Stimulated activated naive B cell treated with anti-CD40 and anti-IgM and Interleukin-4, amounts not matched to agents 10 μg/mL and 1 μg/mL and 100 μg/mL, for 72 hours (primary cell): ENCODE results near the gene GABRB3.
"Not testable (repeated sequence)": the region's sequence is repeated elsewhere in the genome, so short reads cannot be mapped to it uniquely, and the experiment has no call there.

ENCODE experiments used
- ATAC-seq, 2 donors: fragments of 150-1000 bp; cut with Tn5 transposase; replicated peaks; 2 replicates each; pipeline ENCODE4 v1.10.0; 2021; ENCODE audit warnings: moderate library complexity in 1 of 2
- DNase-seq: peaks from one replicate; pipeline ENCODE4 v3.0.0; 2021
- H3K27ac Mint-ChIP-seq: one replicate; pipeline ENCODE4 v1.8.0; 2022; ENCODE audit warnings: mild to moderate bottlenecking, mixed read lengths
- H3K27me3 Mint-ChIP-seq, 2 donors: one replicate each; pipeline ENCODE4 v1.8.0; 2022; ENCODE audit warnings: mixed read lengths in 2 of 2
- H3K36me3 Mint-ChIP-seq, 2 donors: one replicate each; pipeline ENCODE4 v1.8.0; 2022; ENCODE audit warnings: mixed read lengths in 2 of 2, mild to moderate bottlenecking in 1 of 2
- H3K4me1 Mint-ChIP-seq, 2 donors: one replicate each; pipeline ENCODE4 v1.8.0; 2022; ENCODE audit warnings: mixed read lengths in 2 of 2, mild to moderate bottlenecking in 1 of 2
- H3K4me3 Mint-ChIP-seq, 2 donors: one replicate each; pipeline ENCODE4 v1.8.0; 2022; ENCODE audit warnings: mild to moderate bottlenecking in 2 of 2, mixed read lengths in 2 of 2, moderate library complexity in 1 of 2
- H3K9me3 Mint-ChIP-seq, 2 donors: one replicate each; pipeline ENCODE4 v1.8.0; 2022; ENCODE audit warnings: mixed read lengths in 2 of 2, mild to moderate bottlenecking in 1 of 2

GABRB3 gene

DNA sequence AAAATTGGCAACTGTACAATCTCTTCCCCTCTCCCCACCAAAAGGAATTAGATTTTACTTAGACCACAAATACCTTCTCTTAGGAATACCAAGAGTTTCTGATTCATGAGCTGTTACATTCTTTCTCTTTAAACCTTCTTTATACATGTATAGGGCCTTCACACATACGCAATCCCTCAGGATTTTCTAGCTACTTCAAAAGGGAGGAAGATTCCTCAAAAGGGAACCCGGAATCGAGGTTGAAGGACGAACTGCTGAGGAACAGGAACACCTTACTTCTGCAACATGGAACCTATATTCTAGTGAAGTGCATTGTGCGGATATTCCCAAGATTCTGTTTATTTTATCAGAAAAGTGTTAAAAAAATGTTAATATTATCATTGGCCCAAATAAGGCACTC is 52.3 kb downstream of the GABRB3 start:
- DNase-seq (no peak), ATAC-seq (no peak)
- H3K27ac Mint-ChIP-seq, result no peak overlapping the region
- no peak overlapping the region for H3K4me3 Mint-ChIP-seq
- H3K4me1 Mint-ChIP-seq, result no peaks in the 10 kb centered on the region
- no peaks in the 10 kb centered on the region for H3K36me3 Mint-ChIP-seq
- peaks cover 20 to 22% of the 10 kb centered on the region in 2 donors for H3K9me3 Mint-ChIP-seq
- H3K27me3 Mint-ChIP-seq, result no peaks in the 10 kb centered on the region

DNA sequence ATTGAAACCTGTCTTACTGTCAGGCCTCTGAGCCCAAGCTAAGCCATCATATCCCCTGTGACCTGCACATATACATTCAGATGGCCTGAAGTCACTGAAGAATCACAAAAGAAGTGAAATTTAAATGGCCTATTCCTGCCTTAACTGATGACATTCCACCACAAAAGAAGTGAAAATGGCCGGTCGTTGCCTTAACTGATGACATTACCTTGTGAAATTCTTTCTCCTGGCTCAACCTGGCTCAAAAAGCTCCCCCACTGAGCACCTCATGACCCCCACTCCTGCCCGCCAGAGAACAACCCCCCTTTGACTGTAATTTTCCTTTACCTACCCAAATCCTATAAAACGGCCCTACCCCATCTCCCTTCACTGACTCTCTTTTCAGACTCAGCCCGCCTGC is 53.0 kb downstream of the GABRB3 start:
- peaks cover 22 to 23% of the 10 kb centered on the region in 2 donors for H3K9me3 Mint-ChIP-seq
- H3K4me1 Mint-ChIP-seq, DNase-seq, H3K27ac Mint-ChIP-seq, H3K27me3 Mint-ChIP-seq, ATAC-seq, H3K36me3 Mint-ChIP-seq, H3K4me3 Mint-ChIP-seq: not testable (repeated sequence)

DNA sequence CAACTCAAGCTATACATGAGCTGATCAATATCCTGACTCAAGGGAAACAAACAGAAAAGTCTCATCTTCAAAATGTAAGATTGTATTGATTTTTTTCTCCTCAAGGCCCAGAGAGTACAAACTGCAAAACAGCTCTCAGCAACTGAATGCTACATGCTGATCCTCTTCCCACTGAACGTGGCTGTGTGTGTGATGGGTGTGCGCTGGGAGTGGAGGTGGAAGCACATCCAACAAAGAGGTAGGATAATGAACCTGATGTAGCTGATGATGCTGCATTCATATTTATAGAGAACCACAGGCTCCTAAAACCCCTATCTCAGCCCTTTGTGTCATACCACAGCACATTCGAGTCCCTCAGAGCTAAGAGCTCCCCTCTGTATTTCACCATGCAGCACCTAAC is 56.8 kb downstream of the GABRB3 start:
- no peaks in the 10 kb centered on the region for H3K36me3 Mint-ChIP-seq
- no peak overlapping the region for H3K27ac Mint-ChIP-seq
- H3K4me1 Mint-ChIP-seq, result no peaks in the 10 kb centered on the region
- H3K4me3 Mint-ChIP-seq, result no peak overlapping the region
- peaks cover 27 to 28% of the 10 kb centered on the region in 2 donors for H3K9me3 Mint-ChIP-seq
- no peak for DNase-seq
- H3K27me3 Mint-ChIP-seq, result no peaks in the 10 kb centered on the region
- no peak for ATAC-seq

DNA sequence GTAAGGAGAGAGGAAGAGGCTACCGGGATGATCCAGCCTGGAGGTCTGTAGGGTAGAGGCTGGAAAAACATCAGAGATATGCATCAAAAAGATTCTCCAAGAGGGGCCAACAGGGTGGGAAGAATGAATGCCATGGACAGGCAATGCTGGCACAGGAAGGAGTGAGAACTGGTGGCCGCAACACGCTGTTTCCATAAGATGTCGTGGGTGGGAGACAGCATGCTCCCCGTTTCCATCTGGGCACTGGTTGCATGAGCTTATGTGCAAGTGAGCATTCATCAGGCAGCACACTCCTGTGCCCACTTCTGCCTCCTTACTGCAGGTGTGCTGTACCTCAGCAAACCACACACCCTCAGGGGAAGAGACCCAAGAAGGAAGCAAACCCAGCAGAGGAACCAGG is 59.4 kb downstream of the GABRB3 start:
- no peak overlapping the region for H3K4me3 Mint-ChIP-seq

DNA sequence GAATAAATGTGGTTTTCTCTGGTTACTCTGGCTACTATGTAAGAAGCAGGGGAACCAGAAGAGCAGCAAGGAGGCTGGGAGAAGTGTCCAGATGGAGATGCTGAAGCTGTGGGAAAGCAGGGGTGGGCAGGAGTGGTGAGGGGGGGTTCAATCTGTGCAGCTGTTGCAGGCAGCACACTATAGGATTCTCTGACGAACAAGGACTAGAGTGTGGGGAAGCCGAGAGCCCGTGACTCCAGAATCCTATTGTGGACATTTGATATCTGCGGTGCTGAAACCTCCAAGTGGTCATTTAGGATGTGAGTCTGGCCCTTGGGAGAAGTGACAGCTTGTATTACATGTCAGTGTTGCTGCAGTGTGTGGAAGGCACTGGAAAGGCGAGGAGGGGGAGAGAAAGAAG is 60.5 kb downstream of the GABRB3 start:
- no peak for ATAC-seq
- no peaks in the 10 kb centered on the region for H3K36me3 Mint-ChIP-seq
- no peaks in the 10 kb centered on the region for H3K4me1 Mint-ChIP-seq
- DNase-seq, result no peak
- no peaks in the 10 kb centered on the region for H3K27me3 Mint-ChIP-seq
- H3K27ac Mint-ChIP-seq, result no peak overlapping the region
- H3K9me3 Mint-ChIP-seq, result peaks cover 16 to 21% of the 10 kb centered on the region in 2 donors
- H3K4me3 Mint-ChIP-seq, result no peak overlapping the region

More for the DNA sequence above, 59.4 kb downstream of the GABRB3 start:
- no peak for ATAC-seq
- DNase-seq, result no peak
- Mint-ChIP-seq H3K9me3 (peaks cover 19 to 22% of the 10 kb centered on the region in 2 donors), H3K27me3 (no peaks in the 10 kb centered on the region), H3K4me1 (no peaks in the 10 kb centered on the region), H3K36me3 (no peaks in the 10 kb centered on the region), H3K27ac (no peak overlapping the region)

DNA sequence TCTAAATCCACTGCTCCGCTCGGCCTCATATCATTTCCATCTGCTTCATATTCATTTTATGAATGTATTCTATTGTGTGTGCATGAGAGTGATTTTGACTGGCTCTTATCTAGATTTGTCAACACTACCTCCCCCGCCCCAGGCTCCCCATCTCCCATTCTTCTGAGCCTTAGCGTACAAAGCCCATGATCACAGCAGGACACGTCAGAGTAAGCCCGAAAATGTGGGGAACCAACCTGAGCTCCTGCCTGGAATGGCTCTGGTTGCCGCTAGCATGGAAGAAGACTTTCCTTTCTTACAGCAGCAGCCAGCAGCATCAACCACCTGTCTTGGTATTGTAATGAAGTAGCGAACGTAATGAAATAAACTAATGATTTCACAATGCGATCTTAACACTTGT is 61.4 kb downstream of the GABRB3 start:
- Mint-ChIP-seq H3K27me3 (no peaks in the 10 kb centered on the region), H3K27ac (no peak overlapping the region), H3K36me3 (no peaks in the 10 kb centered on the region), H3K4me3 (no peak overlapping the region), H3K4me1 (no peaks in the 10 kb centered on the region), H3K9me3 (peaks cover 13% of the 10 kb centered on the region in 2 donors)
- DNase-seq, result no peak
- ATAC-seq, result no peak

DNA sequence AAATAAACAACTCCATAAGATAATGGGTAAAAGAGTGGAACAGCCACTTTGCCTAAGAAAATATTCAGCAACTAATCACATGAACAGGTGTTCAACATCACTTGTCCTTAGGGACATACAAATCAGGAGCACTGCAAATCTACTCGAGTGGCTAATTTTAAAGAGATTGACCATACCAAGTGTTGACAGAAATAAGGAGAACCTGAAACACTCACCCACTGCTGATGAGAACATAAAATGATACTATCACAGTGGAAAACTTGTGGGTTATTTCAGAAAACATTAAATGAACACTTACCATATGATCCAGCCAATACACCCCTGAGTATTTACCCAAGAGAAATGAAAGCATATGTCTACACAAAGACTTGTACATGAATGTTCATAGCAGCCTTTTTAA is 70.5 kb downstream of the GABRB3 start:
- Mint-ChIP-seq H3K9me3 (peaks cover 10 to 11% of the 10 kb centered on the region in 2 donors), H3K36me3 (no peaks in the 10 kb centered on the region), H3K27ac (no peak overlapping the region), H3K4me3 (no peak overlapping the region), H3K27me3 (no peaks in the 10 kb centered on the region), H3K4me1 (no peaks in the 10 kb centered on the region)
- ATAC-seq, result no peak
- DNase-seq, result no peak

DNA sequence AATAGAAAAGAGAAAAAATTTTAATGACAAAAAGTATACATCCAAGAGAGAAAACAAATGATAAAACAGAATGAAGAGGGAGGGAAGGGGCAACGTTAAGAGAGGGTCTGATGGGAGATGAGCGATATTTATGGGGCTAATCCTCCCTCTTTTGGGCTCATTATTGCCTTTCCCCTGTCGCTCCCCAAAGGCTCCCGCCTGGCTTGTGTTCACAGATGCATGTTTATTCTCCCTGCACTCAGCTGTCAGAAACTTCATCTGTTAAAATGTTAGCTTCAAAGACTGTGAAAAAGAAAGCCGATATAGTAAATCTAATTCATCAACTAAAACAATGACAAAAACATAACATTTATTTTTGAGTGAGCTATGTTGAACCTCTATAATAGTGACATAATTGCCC is 74.3 kb downstream of the GABRB3 start:
- Mint-ChIP-seq H3K9me3 (peaks cover 20 to 22% of the 10 kb centered on the region in 2 donors), H3K27ac (no peak overlapping the region), H3K4me3 (no peak overlapping the region), H3K4me1 (no peaks in the 10 kb centered on the region), H3K36me3 (no peaks in the 10 kb centered on the region), H3K27me3 (no peaks in the 10 kb centered on the region)
- DNase-seq (no peak), ATAC-seq (no peak)

DNA sequence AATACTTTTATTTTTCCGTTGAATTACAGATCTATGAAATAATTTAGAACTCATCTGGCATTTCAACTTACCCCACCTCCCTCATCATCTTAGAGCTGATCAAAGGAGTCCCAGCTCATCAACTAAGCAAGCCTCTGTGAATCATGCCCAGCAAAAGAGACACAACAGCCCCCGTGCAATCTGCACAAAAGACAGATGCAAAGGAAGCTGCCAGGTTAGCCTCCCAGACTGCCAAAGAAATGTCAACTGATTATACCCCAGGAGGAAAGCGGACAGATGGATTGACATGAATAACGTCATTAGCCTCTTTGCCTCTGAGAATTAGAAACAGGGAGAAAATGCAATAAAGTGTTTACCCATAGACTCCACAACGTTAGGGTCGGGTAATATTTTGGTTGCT is 75.0 kb downstream of the GABRB3 start:
- no peak for ATAC-seq
- H3K27me3 Mint-ChIP-seq, result no peaks in the 10 kb centered on the region
- no peaks in the 10 kb centered on the region for H3K36me3 Mint-ChIP-seq

DNA sequence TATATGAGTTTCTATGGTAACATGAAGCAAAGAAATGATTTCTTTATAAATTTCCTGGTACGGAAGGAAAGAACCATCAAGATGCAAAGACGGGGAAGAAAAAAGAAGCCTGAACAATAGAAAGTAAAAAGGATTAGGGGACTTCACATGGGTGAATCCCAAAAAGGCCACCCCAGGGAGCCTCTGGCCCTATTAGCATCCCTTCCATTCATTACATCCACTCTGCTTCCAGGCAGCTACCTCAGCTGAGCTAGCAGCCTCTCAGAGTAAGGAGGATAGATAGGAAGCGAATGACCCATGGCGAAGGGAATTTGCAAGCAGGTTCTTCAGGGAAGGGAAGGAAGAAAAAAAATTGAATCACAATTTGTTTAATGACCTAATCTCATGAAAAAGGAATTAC is 81.6 kb downstream of the GABRB3 start:
- H3K4me1 Mint-ChIP-seq, result no peaks in the 10 kb centered on the region
- ATAC-seq (no peak), DNase-seq (no peak)
- no peak overlapping the region for H3K4me3 Mint-ChIP-seq
- H3K36me3 Mint-ChIP-seq, result no peaks in the 10 kb centered on the region
- H3K27me3 Mint-ChIP-seq, result no peaks in the 10 kb centered on the region
- peaks cover 11 to 19% of the 10 kb centered on the region in 2 donors for H3K9me3 Mint-ChIP-seq
- no peak overlapping the region for H3K27ac Mint-ChIP-seq

More for the DNA sequence above, 75.0 kb downstream of the GABRB3 start:
- DNase-seq, result no peak
- Mint-ChIP-seq H3K9me3 (peaks cover 22 to 23% of the 10 kb centered on the region in 2 donors), H3K27ac (no peak overlapping the region), H3K4me1 (no peaks in the 10 kb centered on the region), H3K4me3 (no peak overlapping the region)

DNA sequence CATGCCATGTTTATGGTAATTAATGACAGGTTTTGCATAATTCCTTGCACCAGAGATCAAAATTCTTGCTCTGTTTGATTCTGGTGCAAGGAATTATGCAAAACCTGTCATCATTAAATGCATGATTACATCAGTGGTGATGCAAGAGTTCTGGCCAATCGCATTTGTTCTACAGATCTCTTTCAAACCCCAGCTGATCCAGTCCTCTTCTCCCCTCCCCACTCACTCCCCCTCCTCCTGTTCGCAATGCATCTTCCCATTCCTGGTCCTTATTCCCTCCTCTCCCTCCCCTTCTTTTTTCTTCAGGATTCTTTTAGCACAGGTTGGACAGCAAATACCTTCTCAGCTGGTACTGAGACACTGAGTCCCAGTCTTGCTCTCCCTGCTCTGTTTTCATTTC is 82.1 kb downstream of the GABRB3 start:
- no peaks in the 10 kb centered on the region for H3K27me3 Mint-ChIP-seq

DNA sequence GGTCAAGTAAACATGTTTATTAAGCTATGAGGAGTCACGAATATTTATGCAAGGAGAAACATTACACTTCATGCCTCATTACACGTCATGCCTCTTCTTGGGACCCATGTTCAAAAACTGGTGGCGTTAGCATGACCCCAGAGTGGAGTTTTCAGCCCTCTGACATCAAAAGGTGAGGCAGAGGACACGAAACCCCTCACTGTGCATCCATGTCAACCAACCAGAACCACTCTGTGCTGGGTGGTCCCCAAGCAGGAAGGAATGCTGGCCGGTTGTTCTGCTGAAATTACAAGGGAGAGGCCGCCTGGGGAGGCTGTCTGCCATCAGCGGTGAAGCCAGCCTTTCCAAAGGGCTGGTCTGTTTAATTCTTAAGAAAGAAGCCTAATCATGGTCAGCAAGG is 83.4 kb downstream of the GABRB3 start:
- no peak for ATAC-seq
- no peaks in the 10 kb centered on the region for H3K36me3 Mint-ChIP-seq
- no peak overlapping the region for H3K27ac Mint-ChIP-seq
- H3K4me3 Mint-ChIP-seq, result no peak overlapping the region
- DNase-seq, result no peak
- H3K9me3 Mint-ChIP-seq, result peaks cover 7 to 15% of the 10 kb centered on the region in 2 donors
- H3K27me3 Mint-ChIP-seq, result no peaks in the 10 kb centered on the region
- H3K4me1 Mint-ChIP-seq, result no peaks in the 10 kb centered on the region

More for the DNA sequence above, 82.1 kb downstream of the GABRB3 start:
- DNase-seq (no peak), ATAC-seq (no peak)
- Mint-ChIP-seq H3K4me1 (no peaks in the 10 kb centered on the region), H3K9me3 (peaks cover 11 to 19% of the 10 kb centered on the region in 2 donors), H3K4me3 (no peak overlapping the region), H3K27ac (no peak overlapping the region), H3K36me3 (no peaks in the 10 kb centered on the region)

DNA sequence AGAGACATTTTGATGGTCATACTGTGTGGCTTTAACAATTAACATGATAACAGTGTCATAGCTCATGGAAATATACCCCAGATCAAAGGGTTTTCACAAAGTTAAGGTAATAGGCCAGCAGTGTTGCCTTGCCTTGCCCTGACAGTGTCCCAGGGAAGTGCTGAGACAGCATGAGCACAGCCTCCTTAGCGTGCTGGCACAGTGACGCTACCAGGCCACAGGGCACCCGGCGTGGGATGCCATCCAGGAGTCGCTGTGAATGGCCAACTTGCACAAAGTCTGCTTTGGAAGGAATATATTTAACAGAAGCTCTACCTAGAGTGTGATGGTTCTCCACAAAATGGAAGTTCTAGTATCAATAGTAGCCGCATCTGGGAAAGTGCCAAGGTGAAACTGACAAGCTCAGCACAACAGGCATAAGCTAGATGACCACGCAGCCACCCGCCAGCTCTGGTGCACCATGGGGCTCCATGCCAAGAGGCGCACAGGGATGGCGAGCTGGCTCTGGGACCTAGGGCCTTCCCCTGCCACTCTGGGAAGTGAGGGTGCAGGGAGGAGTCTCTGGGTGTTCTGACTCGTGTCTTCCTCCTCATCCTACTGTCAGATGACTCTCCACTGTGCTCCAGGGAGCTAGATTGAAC is 86.2 kb downstream of the GABRB3 start:
- Mint-ChIP-seq H3K27ac (no peak overlapping the region), H3K4me3 (no peak overlapping the region), H3K36me3 (no peaks in the 10 kb centered on the region), H3K27me3 (no peaks in the 10 kb centered on the region), H3K4me1 (no peaks in the 10 kb centered on the region), H3K9me3 (peaks cover 3 to 13% of the 10 kb centered on the region in 2 donors)
- DNase-seq (no peak), ATAC-seq (no peak)

DNA sequence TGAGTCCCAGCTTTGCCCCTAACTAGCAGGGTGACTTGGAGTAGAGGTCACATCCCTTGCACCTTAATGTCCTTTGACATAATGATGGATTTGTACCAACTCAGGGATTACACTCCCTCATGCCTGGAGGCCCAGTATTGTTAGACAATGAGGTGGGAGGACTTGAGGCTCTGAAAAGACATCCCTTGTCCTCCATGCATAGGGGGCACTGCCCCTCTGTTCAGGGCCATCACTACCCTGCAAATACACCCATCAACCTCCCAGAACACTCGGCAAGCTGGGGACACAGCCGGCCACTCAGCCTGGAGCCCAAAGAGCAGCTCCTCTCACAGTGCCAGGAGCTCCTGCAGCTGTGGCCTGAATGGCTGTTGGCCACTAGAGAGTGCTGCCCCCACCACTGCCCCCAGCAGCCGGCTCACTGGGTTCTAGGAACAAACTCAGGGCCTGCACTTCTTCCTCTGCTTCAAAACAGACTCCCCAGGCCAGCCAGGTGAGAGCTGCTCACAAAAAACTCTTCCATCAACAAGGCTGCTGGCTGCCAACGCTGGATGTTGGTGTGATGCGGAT is 90.2 kb downstream of the GABRB3 start:
- Mint-ChIP-seq H3K4me3 (no peak overlapping the region), H3K9me3 (peaks cover 3 to 12% of the 10 kb centered on the region in 2 donors), H3K27me3 (no peaks in the 10 kb centered on the region), H3K36me3 (no peaks in the 10 kb centered on the region), H3K27ac (no peak overlapping the region), H3K4me1 (no peaks in the 10 kb centered on the region)
- ATAC-seq, result no peak
- no peak for DNase-seq

DNA sequence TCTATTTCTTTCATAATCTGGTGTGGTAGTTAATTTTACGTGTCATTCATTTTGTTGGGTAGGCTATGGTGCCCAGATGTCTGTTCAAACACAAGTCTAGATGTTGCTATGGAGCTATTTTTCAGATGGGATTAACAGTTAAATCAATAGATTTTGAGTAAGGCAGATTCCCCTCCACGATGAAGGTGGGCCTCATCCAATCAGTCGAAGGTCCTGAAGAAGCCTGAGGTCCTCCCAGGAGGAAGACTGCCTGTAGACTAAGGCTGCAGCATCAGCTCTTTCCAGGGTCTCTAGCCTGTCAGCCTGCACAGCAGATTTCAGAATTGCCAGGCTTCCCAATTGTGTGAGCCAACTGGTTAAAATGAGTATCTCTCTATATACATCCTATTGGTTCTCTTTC is 92.9 kb downstream of the GABRB3 start:
- H3K27ac Mint-ChIP-seq, result no peak overlapping the region
- H3K27me3 Mint-ChIP-seq, result no peaks in the 10 kb centered on the region
- DNase-seq, result no peak
- no peak overlapping the region for H3K4me3 Mint-ChIP-seq
- H3K36me3 Mint-ChIP-seq, result no peaks in the 10 kb centered on the region
- H3K4me1 Mint-ChIP-seq, result no peaks in the 10 kb centered on the region
- H3K9me3 Mint-ChIP-seq, result peaks cover 0 to 11% of the 10 kb centered on the region in 2 donors
- no peak for ATAC-seq
